ENCODE data around the gene CYRIA. TPM values are rescaled to one million over a fixed set of nuclear protein-coding genes. Genes with fewer than 3 reads are reported as not detected.
A peak's percentile ranks its signal among the peaks of the same experiment; 100 is the strongest.

Gene CYRIA
- total RNA-seq, 2 donors from 2014 or later: 2.4 to 6.4 TPM

DNA sequence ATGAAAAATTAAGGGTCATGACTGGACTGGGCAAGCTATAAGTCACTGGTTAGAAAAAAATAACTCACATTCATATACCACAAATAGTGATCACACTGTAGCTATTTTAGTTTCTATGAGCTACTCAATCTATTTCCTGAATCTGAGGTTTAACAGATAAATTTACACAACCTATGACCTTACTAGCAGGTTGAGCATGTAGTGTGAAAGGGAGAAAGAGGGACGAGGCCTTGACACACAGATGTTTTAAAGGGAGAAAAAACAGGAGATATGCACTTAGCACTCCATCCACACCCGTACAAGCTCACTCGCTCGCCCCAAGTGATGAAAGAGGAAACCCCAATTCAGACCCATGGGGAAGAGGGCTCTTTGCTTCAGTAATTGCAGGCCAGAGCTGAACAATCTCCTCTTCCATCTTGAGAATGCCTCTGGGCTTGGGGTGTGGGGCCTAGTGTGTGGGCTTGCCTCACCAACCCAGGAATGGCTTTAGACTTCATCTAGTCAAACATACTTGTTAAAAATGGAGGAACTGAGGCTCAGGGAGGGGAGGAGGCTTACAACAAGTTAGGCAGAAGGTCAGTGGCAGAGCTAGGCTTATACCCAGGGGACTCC lies 10.7 kb downstream of the CYRIA start:
- intact Hi-C loops (cut with DNase I, micrococcal nuclease): no loop called here
- ATAC-seq (no peak), DNase-seq (no peak)

DNA sequence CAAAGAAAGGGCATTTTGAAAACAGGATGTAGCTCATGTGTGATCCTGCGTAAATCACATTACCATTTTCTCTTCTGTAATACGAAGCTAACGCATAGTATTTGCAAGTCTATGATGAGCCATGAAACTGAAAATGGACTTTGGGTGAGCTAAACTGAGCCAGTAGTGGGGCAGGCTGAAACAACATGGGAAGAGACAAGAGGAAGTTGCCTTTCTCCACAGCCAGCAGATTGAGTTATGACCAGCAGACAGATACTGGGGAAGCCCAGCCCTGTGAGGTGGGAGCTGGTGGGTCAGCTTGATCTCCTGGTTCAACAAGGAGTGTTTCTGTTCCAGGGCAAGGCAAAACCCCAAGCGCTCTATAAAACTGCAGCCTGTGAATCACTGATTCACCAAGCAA lies 11.8 kb downstream of the CYRIA start:
- ATAC-seq (peak; percentile 36), DNase-seq (no peak)
- intact Hi-C loops (cut with DNase I, micrococcal nuclease): no loop called here

DNA sequence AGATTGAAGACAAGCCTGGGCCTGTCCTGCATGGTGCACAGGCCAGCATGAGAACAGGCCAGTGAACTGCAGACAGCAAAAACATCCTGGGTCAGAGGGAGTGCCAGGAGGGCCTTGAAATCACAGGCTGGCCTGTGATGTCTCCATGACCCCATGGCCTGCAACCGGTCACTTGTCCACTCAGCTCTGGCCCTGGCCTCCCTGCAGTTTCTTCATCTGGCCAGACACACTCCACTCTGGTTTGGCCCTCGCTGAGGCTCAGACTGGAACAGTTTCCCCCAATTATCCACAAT lies 12.6 kb downstream of the CYRIA start:
- ATAC-seq (no peak), DNase-seq (no peak)
- intact Hi-C loops (cut with DNase I, micrococcal nuclease): no loop called here

- ATAC-seq (no peak), DNase-seq (no peak)
- intact Hi-C loops (cut with DNase I, micrococcal nuclease): no loop called here
These were observed 13.1 kb downstream of the CYRIA start for GRCh38 chr2:16652296-16653082.

- intact Hi-C loops (cut with DNase I, micrococcal nuclease): no loop called here
- no peak for DNase-seq
- ATAC-seq: peak; percentile 51
These were observed 15.1 kb downstream of the CYRIA start for GRCh38 chr2:16650287-16651249.

DNA sequence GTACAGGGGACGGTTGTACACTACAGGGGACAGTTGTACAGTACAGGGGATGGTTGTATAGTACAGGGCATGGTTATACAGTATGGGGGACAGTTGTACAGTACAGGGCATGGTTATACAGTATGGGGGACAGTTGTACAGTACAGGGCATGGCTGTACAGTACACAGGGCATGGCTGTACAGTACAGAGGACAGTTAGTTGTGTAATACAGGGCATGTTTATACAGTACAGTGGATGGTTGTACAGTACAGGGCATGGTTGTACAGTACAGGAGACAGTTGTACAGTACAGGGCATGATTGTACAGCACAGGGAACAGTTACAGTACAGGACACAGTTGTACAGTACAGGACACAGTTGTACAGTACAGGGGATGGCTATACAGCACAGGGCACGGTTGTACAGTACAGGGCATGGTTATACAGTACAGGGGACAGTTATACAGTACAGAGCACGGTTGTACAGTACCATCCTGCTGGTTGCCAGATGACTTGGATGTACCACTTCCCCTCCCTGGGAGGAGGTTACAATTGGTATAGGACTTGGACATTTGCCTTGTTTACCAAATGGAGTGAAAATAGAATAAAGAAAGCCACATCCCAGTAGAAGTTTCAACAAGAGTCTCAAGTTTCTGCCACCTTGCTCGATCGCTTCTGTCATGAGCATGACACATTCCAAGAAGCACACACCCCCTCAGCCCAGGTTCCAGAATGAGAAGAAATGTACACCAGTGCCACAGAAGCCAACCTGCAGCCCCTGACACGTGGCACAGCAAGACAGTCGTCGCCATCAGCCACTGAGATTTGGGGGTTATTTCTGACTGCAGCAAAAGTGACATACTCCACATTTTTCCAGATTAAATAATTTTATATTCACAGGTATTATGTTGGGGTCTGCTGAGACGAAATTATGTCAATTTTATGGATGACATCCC lies 16.0 kb downstream of the CYRIA start:
- no peak for ATAC-seq

GRCh38 chr2:16647992-16648617 lies 17.5 kb downstream of the CYRIA start:
- intact Hi-C loops (cut with DNase I, micrococcal nuclease): no loop called here
- DNase-seq (no peak), ATAC-seq (no peak)

More for the DNA sequence above, 16.0 kb downstream of the CYRIA start:
- intact Hi-C loops (cut with DNase I, micrococcal nuclease): no loop called here
- DNase-seq: no peak

- ATAC-seq: no peak
These were observed 19.7 kb downstream of the CYRIA start for GRCh38 chr2:16645775-16646559.

GRCh38 chr2:16645088-16645487 lies 20.5 kb downstream of the CYRIA start:
- ATAC-seq (no peak), DNase-seq (no peak)
- intact Hi-C loops (cut with DNase I, micrococcal nuclease): no loop called here

More at GRCh38 chr2:16645775-16646559, 19.7 kb downstream of the CYRIA start:
- intact Hi-C loops (cut with DNase I, micrococcal nuclease): no loop called here
- DNase-seq: no peak

DNA sequence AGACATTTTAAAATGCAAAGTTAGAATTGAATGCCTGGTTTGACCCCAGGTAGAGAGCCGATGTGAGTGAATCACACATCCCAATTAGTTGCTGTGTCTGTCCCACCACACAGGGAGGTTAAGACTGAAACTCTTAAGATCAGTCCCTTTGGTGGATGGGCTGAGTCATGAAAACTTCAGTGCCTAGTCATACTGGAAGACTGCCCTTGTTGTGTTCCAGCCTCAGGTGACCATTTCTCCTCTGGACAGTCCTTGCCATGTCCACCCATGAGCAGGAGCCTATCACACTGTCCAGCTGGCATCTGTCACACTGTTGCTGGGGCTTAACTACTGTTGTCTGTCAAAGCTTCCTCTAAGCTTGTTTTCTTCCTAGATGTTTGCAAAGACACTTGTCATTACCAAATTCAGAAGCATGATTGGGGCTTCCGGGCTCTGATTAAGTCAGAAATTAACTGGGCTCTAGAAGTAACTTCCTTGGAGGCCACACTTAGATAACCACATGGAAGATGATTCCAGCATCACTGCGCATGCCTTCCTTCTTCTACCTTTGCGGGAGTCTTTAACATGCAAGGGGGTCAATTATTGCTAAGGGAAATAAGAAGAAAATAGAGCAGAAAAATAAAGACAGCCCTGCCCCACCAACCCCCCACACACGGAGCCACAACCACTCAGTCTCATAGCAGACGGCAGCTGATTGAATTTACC lies 21.3 kb downstream of the CYRIA start:
- ATAC-seq: no peak
- intact Hi-C loops (cut with DNase I, micrococcal nuclease): no loop called here
- DNase-seq: no peak

DNA sequence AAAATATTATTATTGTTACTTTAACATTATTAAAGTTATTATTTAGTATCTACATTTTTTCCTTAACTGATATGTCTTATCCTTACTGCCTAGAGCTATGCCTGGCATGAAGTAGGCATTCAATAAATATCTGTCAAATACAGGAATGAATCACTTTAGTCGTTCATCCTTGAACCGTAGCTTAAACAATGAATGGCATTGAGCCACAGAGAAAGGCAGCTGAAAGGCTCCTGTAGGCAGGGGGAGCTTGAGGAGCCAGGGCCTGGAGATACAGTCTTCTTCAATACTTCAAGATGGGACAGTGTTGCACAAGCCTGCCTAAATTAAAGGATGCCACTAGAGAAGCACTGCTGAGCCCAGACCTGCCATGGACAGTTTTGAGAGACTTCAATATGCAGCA lies 22.5 kb downstream of the CYRIA start:
- no peak for ATAC-seq
- intact Hi-C loops (cut with DNase I, micrococcal nuclease): no loop called here
- DNase-seq: no peak

DNA sequence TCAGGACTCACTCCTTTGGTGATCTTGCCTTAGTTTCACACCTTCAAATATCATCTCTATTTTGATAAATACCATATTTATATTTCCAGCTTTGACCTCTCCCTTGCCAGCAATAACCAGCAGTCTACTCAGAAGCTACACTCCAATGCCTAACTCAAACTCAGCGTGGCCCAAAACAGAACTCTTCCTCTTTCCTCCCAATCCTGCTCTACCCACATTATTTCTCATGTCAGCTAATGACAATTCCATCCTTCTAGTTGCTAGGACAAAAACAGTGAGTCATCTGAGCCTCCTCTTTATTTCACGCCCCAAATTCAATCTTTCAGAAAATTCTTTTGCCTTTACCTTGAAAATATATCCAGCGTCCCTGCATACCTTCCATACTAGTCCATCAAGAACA lies 23.5 kb downstream of the CYRIA start:
- DNase-seq: no peak
- ATAC-seq: no peak
- intact Hi-C loops (cut with DNase I, micrococcal nuclease): no loop called here

GRCh38 chr2:16641509-16641908 lies 24.1 kb downstream of the CYRIA start:
- DNase-seq (no peak), ATAC-seq (no peak)
- intact Hi-C loops (cut with DNase I, micrococcal nuclease): no loop called here

GRCh38 chr2:16640867-16641266 lies 24.8 kb downstream of the CYRIA start:
- intact Hi-C loops (cut with DNase I, micrococcal nuclease): no loop called here
- no peak for DNase-seq
- ATAC-seq: no peak

GRCh38 chr2:16640001-16640700 lies 25.5 kb downstream of the CYRIA start:
- DNase-seq (no peak), ATAC-seq (no peak)
- intact Hi-C loops (cut with DNase I, micrococcal nuclease): no loop called here

- intact Hi-C loops (cut with DNase I, micrococcal nuclease): no loop called here
- no peak for ATAC-seq
- DNase-seq: no peak
These were observed 26.2 kb downstream of the CYRIA start for GRCh38 chr2:16639431-16639830.
